Measurements from ENCODE around the gene DONSON.

The DONSON gene

GRCh38 chr21:33562389-33562788, 26.1 kb downstream of the DONSON start:
- no peak for DNase-seq (ENCODE audit: low read depth)

GRCh38 chr21:33561373-33561772, 27.1 kb downstream of the DONSON start:
- no peak for DNase-seq (ENCODE audit: low read depth)

- DNase-seq (ENCODE audit: low read depth), result no peak
Observed at GRCh38 chr21:33560965-33561364, 27.5 kb downstream of the DONSON start.

GRCh38 chr21:33559813-33560212, 28.7 kb downstream of the DONSON start:
- DNase-seq (ENCODE audit: low read depth), result no peak

- no peak for DNase-seq (ENCODE audit: low read depth)
Observed at GRCh38 chr21:33558777-33559421, 29.6 kb downstream of the DONSON start.

- no peak for DNase-seq (ENCODE audit: low read depth)
Observed at GRCh38 chr21:33557447-33557846, 31.0 kb downstream of the DONSON start.

- no peak for DNase-seq (ENCODE audit: low read depth)
Observed at GRCh38 chr21:33554982-33555344, 33.5 kb downstream of the DONSON start.

- DNase-seq (ENCODE audit: low read depth), result no peak
Observed at GRCh38 chr21:33554236-33554981, 34.1 kb downstream of the DONSON start.

GRCh38 chr21:33552999-33553598, 35.4 kb downstream of the DONSON start:
- no peak for DNase-seq (ENCODE audit: low read depth)

GRCh38 chr21:33552093-33552998, 36.1 kb downstream of the DONSON start:
- no peak for DNase-seq (ENCODE audit: low read depth)

GRCh38 chr21:33551664-33552063, 36.8 kb downstream of the DONSON start:
- no peak for DNase-seq (ENCODE audit: low read depth)

- DNase-seq (ENCODE audit: low read depth), result no peak
Observed at GRCh38 chr21:33550772-33551660, 37.5 kb downstream of the DONSON start.

GRCh38 chr21:33549848-33550771, 38.4 kb downstream of the DONSON start:
- no peak for DNase-seq (ENCODE audit: low read depth)

GRCh38 chr21:33546086-33546485, 42.4 kb downstream of the DONSON start:
- DNase-seq (ENCODE audit: low read depth), result no peak

- DNase-seq (ENCODE audit: low read depth), result no peak
Observed at GRCh38 chr21:33544451-33545195, 43.9 kb downstream of the DONSON start.

GRCh38 chr21:33543505-33544129, 44.9 kb downstream of the DONSON start:
- peak; percentile 46 for DNase-seq (ENCODE audit: low read depth)

GRCh38 chr21:33542640-33543504, 45.6 kb downstream of the DONSON start, which contains the start of gene SON:
SON (plus strand) TSS chr21:33543038; CDS start chr21:33543093, 55 bp downstream.
- DNase-seq (ENCODE audit: low read depth), result peak; percentile 96
